Activated CD4-positive, alpha-beta T cell treated with anti-CD3 and anti-CD28 coated beads for 48 hours (primary cell): ENCODE measurements around the gene ZNF75A.
"Not testable (repeated sequence)": the region's sequence is repeated elsewhere in the genome, so short reads cannot be mapped to it uniquely, and the experiment has no call there.

Experiments
- DNase-seq: peaks from one replicate; pipeline ENCODE4 v3.0.0-alpha.2; 2020

The ZNF75A gene

GRCh38 chr16:3305109-3306068 is at the start of gene ZNF75A, which contains the start of gene TIGD7:
TSS of gene ZNF75A (plus strand) at chr16:3305497. CDS start at chr16:3308429, 2,932 bp downstream.
TSS of gene TIGD7 (minus strand) at chr16:3305430. CDS start at chr16:3300614, 4,816 bp downstream.
- DNase-seq = peak; percentile 86

GRCh38 chr16:3256146-3256865 is 49.0 kb upstream of the ZNF75A start, which contains the start of gene MEFV:
TSS of gene MEFV (minus strand) at chr16:3256633. CDS start at chr16:3256587, 46 bp downstream.
- no peak for DNase-seq

GRCh38 chr16:3256866-3257465 is 48.3 kb upstream of the ZNF75A start:
- no peak for DNase-seq

- no peak for DNase-seq
These were observed 45.5 kb upstream of the ZNF75A start for GRCh38 chr16:3259836-3260235.

GRCh38 chr16:3262517-3262916 is 42.8 kb upstream of the ZNF75A start:
- no peak for DNase-seq

GRCh38 chr16:3264137-3265036 is 40.9 kb upstream of the ZNF75A start:
- DNase-seq = peak; percentile 99

- DNase-seq = peak; percentile 16
These were observed 38.3 kb upstream of the ZNF75A start for GRCh38 chr16:3266873-3267537.

- DNase-seq = no peak
These were observed 37.0 kb upstream of the ZNF75A start for GRCh38 chr16:3268294-3268693.

GRCh38 chr16:3270718-3271117 is 34.6 kb upstream of the ZNF75A start:
- not testable (repeated sequence) for DNase-seq

GRCh38 chr16:3271281-3271680 is 34.0 kb upstream of the ZNF75A start:
- not testable (repeated sequence) for DNase-seq

- no peak for DNase-seq
These were observed 30.8 kb upstream of the ZNF75A start for GRCh38 chr16:3274490-3274889.

GRCh38 chr16:3274947-3275346 is 30.4 kb upstream of the ZNF75A start:
- DNase-seq = no peak

GRCh38 chr16:3276679-3277078 is 28.6 kb upstream of the ZNF75A start:
- no peak for DNase-seq

- DNase-seq = no peak
These were observed 24.0 kb upstream of the ZNF75A start for GRCh38 chr16:3281222-3281820.

GRCh38 chr16:3282103-3282729 is 23.1 kb upstream of the ZNF75A start:
- no peak for DNase-seq

- DNase-seq = peak; percentile 96
These were observed 22.4 kb upstream of the ZNF75A start, which contains the start of gene ZNF263 for GRCh38 chr16:3282730-3283542. TSS of gene ZNF263 (plus strand) at chr16:3283491. CDS start at chr16:3283819, 328 bp downstream.

GRCh38 chr16:3283543-3284447 is 21.5 kb upstream of the ZNF75A start:
- peak; percentile 11 for DNase-seq

GRCh38 chr16:3285131-3285530 is 20.2 kb upstream of the ZNF75A start:
- DNase-seq = no peak
